DMS114 treated with DMSO at 0.1 percent for 48 hours (cell line): Measurements from ENCODE around the gene PEX14.

Source experiments
- DNase-seq: peaks from one replicate; lab custom pipeline; 2025; ENCODE audit not compliant: unreplicated experiment; lab: John Stamatoyannopoulos, UW

The PEX14 gene

DNA sequence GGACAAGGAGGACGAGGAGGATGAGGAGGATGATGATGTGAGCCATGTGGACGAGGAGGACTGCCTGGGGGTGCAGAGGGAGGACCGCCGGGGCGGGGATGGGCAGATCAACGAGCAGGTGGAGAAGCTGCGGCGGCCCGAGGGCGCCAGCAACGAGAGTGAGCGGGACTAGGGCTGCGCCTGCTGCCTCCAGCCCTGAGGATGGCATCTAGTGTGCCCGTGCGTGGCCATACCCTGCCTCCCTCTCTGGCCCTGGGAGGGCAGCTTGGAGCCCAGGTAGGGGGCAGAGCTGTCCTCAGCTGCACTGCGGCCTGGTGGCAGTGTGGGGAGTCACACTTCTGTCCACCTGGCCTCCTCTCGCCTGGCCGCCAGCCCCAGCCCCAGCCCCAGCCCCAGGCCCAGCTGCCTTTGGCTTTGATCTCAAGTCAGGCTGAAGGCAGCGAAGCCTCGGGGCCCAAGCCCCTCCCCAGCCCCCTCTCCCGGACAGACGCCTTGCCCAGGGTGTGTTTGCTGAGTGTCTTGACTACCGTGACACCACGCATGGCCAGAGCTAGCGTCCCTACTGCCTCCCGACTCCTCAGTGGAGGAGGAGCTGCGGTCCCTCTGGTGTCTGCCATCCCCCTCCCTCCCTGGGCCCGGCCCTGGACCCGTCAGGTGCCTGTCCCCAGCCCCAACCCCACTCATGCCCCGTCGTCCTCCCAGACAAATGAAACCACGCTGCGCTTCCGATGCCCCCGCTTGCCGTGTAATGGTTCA is 155.2 kb downstream of the PEX14 start:
- DNase-seq = no peak

DNA sequence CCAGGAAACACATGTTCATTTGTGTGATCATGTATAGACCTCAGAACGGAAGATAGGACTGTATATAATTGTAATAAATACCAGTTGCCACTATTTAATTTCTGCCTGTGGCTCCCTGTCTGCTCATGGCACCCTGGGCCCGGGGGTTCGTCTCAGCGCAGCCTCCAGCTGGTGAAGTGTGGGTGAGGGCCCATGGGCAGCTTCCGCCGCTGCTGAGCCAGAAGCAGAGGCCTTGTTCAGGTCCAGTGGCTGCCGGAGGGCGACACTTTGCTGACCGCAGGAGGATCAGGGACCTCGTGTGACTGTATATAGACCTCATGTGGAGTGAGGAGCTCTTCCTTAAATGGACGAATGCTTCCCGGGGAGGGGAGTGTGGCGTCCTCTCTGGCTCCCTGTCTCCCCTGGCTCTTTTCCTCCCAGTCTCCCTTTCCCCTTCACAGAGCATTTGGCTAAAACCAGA is 155.9 kb downstream of the PEX14 start:
- DNase-seq = no peak

DNA sequence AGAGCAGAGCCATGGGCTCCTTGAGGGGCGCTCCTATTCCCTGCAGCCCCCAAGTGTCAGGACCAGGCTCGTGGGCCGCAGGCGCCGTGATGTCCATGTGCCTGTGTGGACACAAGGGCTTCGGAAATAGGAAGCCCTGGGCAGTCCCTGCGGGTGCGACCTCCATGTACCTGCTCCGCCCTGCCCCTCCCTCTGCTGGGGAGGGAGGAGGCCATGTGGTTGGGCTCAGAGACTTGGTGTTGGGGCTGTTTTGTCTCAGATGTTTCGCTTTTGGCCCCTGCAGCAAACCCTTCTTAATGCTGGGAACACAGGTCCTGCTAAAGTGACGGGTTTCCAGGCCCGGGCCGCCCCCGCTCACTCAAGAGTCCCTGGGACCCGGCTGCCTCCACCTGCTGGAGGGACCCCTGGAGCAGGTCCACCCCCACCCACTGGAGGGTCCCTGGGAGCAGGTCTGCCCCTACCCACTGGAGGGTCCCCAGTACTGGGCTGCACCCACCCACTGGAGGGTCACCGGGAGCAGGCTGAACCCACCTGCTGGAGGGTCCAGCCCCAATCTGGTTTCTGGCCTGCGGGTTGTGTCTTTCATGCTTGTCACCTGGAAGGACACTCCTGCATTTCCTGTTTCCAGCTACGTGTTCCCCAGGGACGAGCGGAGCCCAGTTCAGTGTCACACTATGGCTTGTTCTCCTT is 156.5 kb downstream of the PEX14 start:
- no peak for DNase-seq

DNA sequence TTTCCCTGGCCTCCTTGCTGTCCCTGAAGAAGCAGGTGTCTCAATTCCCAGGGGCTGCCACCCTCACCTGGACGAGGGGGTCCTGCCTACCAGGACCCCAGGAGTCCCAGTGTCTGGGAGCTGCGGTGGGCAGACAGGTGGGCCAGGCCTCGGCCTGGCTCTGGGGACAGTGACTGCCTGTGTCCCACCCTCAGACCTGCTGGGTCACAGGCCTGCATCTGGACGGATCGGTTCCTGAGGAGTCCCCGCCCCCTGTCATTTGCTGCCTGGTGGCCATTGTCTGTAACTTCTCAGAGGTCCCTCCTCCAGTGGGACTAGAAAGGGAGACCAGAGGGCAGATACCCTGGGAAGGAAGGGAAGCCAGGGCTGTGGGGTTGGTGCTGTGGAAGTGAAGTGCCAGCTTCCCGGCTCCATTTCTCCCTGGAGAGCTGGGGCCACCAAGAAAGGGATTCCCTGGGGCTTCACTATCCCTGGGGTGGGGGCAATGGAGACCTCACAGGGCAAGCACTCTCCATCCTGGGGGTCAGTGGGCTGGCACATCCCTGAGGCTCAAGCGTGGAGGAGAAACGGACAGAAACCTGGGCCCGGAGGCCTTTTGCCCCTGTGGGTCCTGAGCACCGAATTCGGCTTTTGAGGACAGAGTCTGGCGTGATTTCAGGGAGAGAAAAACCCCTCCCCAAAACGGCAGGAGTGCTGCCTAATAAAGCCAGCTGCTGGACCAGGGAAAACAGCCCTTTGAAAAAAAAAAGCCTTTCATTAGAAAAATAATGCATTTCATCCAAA is 157.3 kb downstream of the PEX14 start:
- DNase-seq = no peak

DNA sequence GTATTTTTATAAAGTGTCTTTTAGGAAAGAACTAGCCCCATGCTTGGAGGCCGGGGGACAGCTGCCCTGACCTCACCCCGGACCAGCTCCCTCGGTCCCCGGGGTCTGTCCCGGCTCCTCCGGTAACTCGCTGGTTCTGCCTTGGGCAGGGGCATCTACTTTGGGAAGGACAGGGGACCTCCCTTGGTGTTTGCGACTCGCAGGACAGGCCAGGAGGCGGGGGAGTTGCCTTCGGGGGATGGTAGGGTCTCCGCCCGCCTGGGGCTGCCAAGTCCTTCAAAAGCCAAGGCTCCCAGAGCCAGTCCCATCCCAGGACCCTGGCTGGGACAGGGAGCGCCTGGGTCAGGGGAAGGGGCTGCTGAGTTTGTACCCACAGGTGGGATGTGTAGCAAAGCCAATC is 157.9 kb downstream of the PEX14 start:
- DNase-seq = no peak

DNA sequence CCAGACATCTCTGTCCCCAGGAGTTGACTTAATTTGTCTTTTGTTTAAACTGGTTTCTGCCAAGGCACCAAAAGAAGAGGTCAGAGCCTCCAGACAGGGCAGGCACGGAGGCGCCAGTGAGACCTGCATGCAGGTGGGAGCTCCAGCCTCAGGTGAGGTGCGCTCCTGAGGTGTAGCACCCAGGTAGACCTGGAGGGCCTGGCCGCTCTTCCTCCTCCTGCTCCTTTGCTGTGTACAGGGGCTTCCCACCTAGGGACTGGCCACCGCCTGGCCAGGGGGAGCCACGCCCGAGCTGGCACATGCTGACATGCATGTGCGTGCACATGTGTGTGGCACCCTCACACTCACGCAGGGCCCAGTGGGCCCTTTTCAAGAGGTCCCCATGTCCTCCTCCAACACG is 158.7 kb downstream of the PEX14 start:
- no peak for DNase-seq

DNA sequence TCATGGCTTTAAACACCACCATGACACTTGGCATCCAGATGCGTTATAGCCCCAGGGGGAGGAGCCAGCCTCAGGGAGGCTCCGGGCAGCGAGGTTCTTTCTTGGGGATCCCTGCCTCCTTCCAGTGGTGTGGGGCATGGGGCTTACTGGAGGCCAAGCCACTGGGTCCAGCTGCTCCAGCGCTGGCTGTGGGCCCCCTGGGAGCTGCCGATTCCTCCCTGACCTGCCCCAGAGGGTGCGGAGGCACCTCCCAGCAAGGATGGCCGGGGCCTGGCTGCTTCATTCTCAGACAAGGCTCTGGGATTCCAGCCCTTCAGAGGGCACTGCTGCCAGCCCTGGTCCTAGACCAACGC is 159.3 kb downstream of the PEX14 start:
- DNase-seq = no peak

DNA sequence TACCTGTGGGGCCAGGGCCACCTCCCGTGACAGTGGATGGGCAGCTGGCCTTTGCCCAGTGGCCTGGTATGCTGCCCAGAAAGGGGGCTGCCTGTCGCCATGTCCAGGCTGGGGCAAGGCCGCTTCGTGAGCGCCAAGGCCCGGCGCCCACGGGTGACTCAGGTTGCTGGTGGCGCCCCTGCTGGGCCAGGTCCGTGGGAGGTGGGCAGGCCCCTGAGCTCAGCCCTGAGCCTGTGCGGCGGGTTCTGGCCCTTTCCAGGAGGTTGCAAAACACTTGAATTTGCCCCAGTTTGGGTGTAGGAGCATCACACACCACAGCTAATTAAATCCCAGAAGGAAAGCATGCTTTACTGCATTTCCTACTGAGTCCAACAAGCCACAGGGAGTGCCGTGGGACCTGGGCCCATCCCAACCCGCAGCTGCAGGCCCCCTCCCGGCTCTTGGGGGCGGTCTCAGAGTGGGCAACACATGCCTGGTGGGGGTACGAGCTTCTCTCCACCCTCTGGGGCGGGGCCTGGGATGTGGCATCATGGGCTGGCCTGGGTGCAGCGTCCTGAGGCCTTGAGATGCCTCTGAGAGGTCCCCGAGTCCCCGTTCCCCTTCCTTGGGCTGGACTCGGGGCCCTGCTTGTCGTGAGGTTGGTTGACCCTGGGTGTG is 159.8 kb downstream of the PEX14 start:
- DNase-seq = no peak

DNA sequence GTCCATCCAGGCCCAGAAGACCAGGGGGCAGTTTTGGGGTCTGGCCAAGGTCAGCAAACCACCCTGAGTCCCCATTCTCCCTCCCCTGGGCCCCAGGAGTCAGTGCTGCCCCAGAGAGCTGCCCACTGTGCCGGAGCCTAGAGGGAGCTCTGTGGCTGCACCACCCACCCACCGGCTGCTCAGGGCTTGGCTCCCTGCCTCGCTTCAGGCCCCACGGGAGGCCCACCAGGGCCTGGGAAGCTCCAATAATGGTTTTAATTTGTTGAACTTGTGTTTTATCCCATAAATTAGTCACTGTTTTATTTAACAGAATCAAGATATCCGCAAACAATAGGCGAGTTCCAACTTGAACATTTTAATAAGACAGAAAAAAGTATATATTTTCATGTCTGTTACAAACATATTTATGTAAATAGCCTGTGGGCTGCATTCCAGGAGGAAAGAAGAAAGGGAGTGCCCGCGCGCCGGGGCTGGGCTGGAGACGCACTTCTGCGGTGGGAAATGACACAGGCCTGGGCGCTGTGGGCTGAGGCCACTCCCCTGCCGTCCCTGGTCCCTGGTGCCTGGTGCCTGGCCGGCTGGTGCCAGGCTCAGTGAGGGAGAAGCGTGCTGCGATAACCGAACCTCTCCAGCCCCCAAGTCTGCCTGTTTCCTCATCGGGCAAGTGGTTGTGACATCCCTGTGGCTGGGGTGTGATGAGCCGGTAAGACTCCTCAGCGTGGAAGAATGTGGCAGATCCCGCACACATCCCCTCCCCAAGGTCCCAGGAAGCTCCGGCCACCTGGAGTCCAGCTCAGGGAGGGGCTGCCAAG is 160.5 kb downstream of the PEX14 start:
- no peak for DNase-seq

DNA sequence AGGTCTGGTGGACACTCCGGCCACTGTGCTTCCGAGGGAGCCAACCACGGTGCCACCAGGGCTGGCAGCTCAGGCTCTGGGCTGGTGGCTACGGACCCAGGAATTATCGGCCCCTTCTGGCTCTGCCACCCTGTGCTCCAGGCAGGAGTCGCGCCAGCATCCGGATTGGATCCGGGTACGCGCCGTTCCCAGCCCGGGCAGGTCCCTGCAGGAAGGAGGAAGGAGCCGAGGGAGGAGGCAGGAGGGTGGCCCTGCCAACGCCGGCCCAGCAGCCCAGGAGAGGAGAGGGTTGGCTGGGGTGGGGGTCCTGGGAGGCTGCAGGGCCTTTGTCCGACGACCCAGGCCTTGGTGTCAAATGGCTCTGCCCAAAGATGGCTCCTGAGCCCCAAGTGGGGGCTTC is 161.2 kb downstream of the PEX14 start:
- DNase-seq = no peak

DNA sequence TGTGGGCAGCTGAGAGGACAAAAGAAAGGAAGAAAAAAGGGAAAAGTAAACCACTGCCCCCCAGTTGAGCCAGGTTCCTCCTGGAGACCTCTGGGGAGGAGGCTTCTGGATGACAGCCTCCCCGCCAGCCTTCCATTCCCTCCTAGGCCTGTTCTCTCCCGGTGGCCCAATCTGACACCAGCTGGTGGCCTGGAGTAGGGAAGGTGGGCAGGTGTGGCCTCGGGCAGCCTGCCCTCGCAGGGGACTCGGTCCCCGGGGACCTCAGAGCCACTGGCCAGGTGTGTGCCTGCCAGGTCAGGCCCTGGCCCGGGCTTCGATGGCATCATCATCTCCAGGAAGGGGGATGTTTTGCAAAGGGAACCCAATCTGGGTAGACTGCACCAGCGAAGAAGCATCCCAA is 162.7 kb downstream of the PEX14 start:
- no peak for DNase-seq

DNA sequence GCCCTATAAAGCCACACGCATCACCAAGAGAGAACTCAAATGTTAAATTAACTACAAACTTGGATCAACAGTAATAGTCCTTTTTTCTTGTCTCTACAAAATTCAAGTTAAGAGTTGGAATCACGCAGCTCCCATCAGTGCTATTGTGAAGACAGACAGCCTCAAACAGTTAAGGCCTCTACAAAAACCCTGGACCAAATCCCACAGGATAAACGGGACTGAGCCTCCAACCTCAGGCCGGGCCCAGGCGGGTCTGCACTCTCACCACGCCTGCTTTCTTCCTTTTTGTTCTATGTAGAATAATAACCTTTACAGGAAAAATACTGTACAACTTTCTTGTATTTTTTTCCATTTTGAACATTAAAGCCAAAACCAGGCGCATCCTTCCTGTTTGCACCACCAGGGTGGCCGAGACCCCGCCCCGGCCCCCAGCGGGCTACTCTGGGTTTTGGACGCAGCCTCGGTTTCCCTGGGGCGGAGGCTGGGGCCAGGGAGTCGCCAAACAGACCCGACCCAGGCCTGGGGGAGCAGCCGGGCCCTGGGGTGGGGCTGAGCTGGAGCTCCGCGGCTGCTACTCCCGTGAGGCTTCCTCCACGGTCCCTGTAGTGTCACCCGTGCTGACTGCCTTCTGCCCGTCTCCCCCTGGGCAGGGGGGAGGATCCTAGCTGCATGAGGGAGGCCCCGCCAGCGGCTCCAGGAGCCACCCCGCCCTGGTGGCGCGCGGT is 163.2 kb downstream of the PEX14 start:
- DNase-seq = no peak

DNA sequence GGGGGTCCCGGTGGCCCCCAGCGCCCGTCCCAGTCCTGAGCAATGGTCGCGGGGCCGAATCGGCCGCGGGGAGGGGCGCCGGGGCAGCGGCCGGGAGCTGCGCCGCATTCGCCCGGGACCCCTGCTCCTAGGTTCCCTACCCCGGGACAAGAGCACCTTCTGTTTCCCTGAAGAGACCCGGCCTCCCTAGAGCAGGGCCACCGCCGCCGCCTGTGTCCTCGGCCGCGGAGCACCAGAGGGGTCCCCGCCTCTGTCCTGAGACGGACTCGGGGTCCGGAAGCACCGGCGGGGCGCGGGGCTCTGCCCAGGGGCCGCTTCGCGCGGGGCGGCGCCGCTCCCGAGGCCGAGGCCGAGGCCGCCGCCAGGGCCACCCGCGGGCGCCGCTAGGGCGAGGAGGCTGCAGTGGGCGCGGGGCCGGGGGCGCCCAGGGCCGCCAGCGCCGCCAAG is 163.8 kb downstream of the PEX14 start:
- no peak for DNase-seq

DNA sequence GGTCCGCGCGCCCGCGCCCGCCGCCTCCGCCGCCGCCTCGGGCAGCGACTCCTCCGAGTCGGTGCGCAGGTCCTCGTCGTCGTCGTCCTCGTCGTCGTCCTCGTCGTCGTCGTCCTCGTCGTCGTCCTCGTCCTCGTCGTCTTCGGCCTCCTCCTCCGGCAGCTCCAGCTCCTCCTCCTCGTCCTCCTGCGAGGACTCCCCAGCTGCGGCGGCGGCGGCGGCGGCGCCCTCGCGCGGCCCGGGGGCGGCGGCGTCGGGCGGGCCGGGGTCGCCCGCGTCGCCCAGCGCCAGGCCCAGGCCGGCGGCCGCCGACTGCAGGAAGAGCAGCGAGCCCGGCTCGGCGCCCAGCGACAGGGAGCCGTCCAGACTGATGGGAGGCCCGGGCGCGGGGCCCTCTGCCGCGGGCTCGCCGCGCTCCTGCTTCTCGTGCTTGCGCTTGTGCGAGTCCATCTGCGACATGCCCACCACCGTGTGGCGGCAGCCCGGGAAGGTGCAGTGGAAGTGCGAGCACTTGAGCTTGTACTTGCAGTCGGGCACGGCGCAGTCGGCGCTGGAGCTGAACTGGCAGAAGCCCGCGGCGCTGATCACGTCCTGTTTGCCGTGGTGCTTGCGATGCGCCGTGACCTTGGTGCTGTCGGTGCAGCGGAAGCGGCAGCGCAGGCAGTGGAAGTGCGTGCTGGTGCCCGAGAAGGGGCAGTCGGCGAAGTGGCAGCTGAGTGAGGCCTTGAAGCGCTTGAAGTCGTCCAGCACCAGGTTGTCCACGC is 164.4 kb downstream of the PEX14 start:
- no peak for DNase-seq

DNA sequence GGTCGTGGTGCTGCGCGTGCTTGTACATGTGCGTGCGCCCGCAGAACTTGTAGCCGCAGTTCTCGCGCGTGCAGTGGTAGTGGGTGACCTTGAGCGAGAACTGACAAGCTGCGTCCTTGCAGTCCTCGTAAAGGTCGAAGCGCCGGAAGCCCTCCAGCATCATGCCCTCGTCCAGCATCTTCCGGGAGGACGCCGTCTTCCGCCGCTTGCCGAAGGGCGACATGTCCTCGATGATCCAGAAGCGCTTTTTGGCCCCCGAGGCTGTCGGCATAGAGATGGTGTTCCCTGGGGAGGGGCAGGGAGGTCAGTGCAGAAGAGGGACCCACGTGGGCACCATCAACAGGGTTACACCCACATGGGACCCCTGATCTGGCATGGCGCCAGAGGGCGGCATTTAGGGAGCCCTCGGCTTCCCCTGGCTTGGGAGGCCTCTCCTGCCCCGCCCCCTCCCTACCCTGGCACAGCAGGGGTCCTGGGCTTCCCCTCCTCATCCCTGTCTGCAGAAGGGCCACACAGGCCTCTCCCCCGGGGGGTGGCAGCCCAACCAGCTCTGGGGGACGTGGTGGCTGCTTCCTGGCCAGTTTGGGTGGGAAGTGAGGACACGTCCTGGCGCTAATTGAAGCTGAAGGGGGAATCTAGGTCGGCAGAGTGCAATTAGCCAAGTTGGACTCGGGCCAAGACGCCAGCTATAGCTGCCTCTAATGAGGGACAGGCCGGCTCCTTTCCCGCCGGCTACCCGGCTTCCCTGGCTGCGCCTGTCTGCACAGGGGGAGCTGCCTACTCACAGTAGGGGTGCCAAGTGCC is 165.2 kb downstream of the PEX14 start:
- DNase-seq = no peak

DNA sequence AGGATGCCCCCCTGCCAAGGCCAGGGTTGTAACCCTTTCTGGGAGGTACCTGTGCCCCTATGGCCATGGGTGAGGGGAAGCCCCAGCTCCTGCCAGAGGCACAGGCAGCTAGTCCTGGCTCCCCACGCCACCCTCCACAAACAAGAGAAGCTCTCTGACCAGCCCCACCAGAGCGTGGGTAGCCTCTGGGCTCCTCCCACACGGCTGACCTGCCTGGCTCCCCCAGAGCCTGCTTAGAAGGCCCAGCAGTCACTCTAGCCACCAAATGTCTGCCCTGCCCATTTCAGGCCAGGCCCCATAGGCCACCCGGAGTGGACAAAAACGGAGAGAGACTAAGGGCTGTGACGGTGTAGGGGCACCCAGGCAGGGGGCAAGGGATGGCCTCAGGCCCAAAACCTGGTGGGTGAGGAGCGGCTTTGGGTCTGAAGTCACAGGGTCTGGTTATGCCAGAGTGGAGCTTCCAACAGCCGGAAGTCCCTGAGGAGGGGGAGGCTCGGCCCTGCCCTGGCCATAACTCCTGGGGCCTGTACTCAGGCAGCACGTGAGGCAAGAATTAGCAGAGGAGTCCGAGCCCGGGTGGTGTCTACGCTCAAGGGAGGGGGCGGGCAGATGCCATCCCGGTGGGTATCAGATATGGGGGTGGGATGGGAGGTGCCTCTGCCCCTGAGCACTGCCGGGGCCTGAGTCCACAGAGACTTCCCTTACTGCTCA is 166.2 kb downstream of the PEX14 start:
- DNase-seq = no peak

DNA sequence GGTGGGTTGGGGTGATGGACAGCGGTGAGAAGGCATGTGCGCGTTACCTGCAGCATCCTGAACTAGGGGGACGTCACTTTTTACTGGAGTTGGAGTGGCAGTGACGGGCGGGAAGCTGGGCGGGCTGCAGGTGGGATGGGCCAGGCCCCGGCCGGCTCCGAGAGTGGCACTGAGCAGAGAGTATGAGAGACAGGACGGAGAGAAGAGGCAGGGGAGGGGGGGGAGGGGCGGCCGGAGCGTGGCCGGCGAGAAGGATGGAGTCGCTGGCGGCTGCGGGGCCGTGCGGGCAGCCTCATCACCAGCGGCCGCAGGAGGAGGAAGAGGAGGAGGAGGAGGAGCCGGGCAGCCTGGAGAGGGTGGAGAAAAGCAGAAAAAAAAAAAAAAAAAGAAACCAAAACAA is 167.2 kb downstream of the PEX14 start:
- no peak for DNase-seq
